NCI-H2081 treated with DMSO at 0.1 percent for 48 hours (cell line): Measurements from ENCODE around the gene GHR.

ENCODE experiments used
- DNase-seq: peaks from one replicate; lab custom pipeline; 2025; lab: John Stamatoyannopoulos, UW

GHR gene

GRCh38 chr5:42462083-42462482, 38.8 kb downstream of the GHR start:
- no peak for DNase-seq

DNA sequence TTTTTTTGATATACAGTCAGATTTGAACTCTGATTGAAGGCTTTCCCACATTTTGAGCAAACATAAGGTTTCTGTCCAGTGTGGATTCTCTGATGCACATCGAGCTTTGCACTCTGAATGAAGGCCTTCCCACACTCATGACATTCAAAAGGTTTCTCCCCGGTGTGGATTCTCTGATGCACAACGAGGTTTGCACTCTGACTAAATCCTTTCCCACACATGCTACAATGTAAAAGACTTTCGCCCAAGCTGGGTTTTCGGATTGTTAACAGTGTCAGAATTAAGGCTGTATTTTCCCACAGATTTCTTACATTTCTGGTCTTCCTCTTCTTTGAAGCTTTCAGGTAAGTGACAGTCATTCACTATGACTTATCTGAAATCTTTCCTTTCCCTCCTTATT, 44.3 kb downstream of the GHR start:
- no peak for DNase-seq

DNA sequence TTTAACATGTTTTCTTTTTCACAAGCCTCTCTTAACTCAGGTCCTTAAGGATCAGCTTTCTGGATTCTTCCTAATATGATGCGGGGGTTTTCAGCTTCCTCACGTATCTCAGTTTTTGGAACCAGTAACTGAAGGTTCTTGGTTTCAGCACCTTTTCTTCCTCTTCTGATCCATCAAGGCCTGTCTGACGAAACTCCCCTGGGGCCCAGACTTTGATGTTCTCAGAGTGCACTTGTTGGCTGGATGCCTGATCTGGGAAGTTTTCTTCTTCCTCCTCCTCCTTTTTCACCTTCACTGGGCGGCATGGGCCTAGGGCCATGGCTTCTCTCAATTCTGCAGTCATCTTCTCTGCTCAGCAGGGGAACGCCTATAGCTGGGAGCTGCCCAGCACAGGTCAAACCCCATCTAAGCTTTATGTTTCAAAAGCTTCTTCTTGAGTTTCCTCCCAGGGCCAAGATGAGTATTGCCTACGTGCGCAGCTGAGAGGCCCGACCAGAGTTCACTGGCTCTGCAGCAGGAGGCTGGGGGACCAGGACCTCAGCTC, 44.8 kb downstream of the GHR start:
- no peak for DNase-seq

DNA sequence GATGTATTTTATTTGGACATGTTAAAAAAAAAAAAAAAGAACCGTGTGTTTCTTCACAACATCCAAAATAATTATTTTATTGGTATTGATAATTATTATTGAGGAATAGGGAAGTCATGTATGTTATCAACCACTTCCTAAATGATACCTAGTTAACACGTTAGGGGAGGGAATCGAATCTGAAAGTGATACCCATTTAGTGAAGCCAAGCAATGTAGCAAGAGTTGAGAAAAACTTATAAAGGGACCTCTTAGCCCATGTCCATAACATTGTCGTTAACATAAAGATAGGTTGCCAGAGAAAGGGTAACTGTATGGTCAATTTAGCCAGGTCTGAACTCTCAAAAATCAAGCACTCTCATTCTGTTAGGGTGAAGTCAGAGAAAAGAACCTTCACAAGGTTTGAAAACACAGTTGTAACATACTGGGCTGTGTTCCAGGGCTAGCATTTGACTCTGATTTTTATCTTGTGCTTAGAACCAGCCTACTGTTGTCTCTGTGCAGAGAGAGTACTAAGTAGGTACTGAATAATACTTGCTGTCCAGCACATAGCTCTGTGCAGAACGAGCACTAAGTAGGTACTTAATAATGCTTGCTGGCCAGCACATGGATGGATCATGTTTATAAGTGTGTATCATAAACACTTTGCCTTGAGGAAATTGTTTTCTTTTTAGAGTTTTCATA, 60.4 kb downstream of the GHR start:
- no peak for DNase-seq

- DNase-seq, result no peak
Measured at GRCh38 chr5:42487077-42487476, 63.8 kb downstream of the GHR start.

- DNase-seq, result no peak
Measured at GRCh38 chr5:42487821-42488220, 64.6 kb downstream of the GHR start.

DNA sequence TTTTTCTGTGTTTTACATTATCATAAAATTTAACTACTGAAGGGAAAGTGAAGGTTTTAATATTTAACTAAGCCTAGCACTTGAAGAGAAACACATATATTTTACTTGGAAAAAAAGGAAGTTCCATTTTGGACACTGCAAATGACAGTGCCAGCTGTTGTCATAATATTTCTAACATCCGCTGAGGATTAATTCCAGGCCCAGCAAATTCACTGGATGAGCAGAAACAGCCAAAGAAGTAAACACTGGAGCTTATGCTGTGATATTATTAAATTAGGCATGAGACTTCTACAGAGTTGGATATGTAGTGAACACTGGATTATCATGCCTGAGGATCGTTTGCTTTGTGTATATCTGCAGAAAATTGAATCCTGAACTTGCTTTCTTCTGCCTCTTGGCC, 67.6 kb downstream of the GHR start:
- DNase-seq, result no peak

- DNase-seq, result no peak
Measured at GRCh38 chr5:42491699-42492098, 68.5 kb downstream of the GHR start.

DNA sequence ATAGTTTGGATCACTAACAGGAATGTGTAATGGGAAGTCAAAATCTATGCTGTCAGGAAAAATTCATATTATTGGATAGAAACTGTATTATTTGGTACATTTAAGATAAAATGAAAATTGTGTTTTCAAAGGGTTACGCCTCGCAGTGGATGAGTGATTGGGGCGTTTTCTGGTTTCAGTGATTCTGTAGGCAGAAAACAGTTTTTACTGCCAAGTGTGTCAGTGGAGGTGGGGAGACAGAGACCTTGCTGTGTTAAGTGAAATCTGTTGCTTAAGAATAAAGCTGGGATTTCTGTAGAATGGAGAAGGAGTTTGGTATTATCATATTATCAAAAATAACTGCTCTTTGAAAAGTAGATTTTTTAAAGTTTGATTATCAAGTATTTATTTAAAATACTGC, 69.7 kb downstream of the GHR start:
- DNase-seq, result no peak

DNA sequence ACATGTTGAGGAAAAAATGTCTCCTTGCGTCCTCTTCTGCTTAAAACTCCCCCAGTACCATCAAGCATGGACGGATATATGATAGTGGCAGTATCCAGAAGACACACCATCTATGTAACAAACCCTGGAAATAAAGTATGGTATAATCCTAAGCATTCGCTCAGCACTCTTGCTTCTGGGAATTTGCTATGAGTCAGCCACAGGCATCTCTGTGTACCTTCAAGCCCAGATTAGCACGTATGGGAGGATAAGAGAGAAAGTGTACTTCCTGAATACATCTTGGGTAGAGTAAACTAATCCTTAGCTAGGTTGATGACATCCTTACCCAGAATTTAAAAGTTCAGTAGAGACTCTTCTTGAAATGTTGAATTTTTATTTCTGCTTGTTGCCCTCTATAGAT, 71.2 kb downstream of the GHR start:
- no peak for DNase-seq

- no peak for DNase-seq
Measured at GRCh38 chr5:42495914-42496313, 72.7 kb downstream of the GHR start.

DNA sequence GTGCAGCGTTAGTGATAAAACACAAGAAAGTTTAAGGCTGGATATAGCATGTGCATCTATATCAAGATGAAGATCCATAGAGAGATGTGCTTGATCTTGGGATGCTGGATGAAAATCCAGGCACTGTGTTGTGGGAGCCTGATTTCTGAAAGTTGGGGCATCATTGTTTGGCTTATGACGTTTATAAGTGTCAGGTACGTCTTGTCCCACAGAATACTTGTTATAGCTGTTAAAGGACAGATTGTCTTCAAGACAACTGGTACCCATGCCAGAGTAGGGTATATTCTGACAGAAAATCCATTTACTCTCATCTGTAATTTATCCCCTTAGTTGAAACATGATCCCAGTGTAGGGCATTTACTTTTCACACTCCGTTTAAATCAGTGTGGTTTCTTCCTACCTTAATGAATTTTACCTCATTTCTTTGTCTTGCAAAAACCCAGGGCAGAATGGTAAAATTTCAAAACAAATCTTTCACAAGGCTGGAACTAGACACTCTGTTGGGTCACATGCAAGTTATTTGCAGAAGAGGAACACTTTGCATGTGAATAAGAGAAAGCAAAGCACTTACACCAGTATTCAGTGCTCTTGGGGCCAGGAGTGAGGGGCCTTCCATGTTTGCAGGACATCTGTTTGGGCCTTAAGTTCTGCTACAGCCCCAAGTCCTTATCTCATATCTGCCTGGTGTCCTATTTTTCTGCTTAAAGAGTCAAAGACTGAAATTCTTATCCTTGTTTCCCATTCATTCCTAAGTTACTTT, 73.3 kb downstream of the GHR start:
- no peak for DNase-seq

- no peak for DNase-seq
Measured at GRCh38 chr5:42498000-42498399, 74.8 kb downstream of the GHR start.

DNA sequence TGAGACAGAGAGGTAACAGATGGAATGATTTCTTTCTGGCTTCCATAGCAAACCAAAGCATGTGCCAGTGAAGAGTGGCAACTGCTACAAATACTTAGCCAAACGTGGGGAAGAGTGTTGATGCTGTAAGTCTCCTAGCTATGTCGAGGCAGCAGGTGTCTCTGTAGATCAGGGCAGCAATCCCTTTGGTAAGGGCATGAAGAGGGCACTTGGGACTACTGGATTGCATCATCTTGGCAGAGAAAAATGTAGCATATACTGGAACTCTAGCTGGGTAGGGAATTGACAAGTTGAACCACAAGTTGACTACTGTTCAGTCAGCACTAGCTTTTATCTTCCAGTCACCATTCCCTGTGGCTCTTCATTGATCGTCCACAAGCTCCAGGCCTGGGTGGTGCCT, 75.8 kb downstream of the GHR start:
- DNase-seq, result no peak

DNA sequence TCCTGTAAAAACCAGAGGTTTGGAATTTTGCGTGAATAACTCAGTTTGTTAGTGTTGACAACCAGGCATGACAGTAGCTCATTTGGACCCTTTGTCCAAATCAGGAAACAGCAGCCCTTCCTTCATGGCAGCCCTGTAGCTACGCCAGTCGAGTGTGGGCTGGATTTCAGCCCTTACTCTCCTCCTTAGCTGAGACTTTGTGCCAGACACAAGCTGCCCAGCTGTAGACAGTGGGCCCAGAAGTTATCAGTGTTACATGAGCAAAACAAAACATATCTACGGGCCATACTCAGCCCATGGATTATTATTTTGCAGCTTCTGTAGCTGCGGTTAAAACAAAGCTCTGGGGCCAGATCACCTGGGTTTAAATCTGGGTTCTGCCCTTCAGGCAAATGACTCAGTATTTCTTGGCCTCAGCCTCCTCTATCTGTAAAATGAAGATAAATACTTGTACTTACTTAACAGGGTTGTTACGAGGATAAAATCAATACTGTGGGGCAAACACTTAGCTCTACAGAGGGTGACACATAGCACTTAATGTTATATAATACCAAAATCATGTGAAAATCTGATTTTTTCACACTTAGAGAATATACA, 76.9 kb downstream of the GHR start:
- no peak for DNase-seq

DNA sequence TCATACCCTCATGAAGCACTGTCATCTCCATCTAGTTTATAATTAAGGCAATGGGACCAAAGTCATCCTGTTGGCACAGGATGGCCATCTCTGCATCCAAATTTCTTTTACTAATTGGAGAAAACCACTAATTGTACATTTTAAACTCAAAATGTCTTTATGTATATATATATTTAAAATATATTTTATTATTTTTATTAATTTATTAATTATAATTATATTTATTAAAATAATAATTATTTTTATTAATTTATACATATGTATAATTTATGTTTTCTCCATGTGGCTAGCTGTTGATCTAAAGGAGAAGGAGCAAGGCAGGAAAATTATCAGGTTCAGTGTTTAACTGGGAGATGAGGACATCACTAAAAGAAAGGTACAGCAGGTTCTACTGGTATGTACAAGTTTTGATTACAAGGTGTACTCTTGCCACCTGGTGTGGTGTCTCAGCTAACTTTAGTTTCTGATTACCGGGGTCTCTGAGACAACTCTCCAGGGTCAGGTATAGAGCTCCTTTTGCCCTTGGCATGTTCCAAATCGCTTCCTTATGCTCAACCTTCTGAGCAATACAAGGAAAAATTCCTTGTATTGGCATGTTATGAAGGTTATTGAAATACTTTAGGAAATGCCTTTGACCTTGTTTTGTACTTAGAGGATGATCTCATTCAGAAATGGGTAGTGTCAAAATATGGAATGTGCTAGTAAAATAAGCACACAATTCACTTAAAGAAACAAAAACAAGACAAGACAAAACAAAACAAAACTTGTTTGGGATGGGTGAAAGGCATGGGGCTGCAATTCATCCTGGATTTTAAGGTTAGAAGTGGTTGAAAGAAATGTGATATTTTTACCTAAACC, 79.6 kb downstream of the GHR start:
- no peak for DNase-seq

DNA sequence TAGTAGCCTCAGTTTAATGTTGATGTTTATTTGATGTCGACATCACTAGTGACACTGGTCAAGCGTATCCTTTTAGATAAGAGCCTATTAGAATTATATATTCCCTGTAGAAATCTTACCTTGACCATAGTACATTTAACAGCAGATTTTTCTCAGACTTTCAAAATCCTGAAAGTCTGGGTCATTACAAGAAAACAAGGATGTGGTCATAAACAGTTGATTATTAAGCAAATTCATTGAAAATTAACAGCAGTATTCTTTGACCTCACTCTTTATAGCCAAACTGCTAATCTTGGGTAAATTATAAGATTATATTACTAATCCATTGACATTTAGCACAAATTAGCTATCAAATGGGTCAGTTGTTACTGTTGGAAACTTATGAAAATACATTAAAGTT, 83.4 kb downstream of the GHR start:
- no peak for DNase-seq

DNA sequence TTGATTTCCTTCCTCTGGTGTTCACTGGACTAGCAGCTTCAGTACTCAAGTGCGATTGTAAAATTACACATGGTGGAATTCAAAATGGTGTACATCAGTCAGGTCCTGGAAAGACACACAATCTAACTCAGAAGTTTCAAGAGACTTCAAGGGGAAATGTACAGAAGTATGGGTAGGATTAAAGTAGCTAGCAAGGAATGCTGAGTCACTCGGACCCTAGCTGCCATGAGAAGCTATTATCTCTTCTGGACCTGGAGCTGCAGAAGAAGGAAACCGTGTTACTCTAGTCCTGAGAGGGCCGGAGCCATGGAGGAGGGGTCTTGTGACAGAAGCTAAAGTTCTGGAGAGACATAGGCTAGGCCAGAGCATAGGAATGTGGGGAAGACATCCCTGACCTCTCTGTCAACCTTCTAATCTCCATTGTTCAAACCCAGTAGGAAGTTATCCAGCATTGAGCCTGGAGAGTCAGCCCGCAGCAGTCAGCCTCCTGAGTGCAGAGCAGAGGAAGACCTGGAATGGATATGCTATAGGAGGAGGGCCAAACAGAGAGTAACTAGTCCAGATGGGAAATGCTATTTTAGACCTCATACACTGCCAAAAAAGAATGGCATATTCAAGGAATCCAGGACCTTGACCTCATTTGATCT, 84.3 kb downstream of the GHR start:
- DNase-seq, result no peak

GRCh38 chr5:42513246-42513645, 90.0 kb downstream of the GHR start:
- no peak for DNase-seq

- DNase-seq, result no peak
Measured at GRCh38 chr5:42514754-42515153, 91.5 kb downstream of the GHR start.

DNA sequence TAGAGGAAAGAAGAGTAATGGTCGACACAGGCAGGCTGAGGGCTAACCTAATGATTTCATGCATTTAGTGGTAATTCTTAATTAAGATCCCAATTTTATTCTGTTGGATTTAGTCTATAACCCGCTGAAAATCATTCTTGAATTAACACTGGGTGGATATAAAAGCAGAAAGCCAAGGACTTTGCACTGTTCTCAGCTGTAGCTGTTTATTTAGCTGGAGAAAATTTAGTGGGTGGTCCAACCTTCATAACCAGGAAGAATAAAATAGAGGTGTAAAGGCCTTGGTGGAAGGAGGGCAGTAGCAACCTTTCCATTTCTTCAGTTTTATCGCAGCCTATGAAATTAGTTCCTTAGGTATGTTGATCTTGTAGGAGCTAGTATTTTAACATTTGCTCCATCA, 92.3 kb downstream of the GHR start:
- no peak for DNase-seq
